ENCODE data around the gene GLI3.

The GLI3 gene

DNA sequence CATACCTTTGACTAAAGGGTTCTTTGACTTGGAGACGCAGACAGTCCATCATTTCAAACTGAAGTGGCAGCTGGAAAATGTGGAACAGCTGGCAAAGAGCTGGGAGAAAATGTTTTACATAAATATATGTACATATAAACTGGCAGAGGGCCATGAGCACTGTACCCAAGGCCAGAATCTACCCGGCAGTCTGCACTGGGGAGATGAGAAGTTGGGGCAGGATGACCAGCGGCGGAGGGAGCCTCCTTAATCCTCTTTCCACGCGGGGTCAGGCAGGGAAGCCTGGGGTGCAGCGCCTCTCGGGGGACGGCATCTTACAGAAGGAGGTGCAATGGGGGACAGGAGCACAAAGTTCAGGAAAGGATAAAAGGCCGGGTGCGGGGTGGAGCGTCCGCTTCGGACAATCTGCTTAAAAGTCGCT is 1.3 kb downstream of the GLI3 start:
- no peak for DNase-seq

DNA sequence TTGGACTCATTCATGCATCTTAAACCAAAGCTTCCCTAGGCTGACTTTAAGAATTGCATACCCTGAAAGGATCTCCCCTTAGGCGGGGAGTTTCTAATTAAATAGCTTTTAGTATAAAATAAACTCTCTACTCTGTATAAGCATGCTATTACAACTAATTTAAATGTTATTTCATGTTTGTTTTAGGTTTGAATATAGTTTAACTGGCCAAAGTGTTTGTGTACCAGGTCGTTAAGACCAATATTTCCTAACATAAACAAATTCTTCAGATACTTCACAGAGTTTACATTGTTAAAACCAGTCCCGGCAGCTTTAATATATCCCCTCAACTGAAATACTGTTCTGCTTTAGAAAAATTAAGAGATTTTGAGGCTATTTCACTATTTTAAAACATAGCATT is 2.3 kb downstream of the GLI3 start:
- no peak for DNase-seq

DNA sequence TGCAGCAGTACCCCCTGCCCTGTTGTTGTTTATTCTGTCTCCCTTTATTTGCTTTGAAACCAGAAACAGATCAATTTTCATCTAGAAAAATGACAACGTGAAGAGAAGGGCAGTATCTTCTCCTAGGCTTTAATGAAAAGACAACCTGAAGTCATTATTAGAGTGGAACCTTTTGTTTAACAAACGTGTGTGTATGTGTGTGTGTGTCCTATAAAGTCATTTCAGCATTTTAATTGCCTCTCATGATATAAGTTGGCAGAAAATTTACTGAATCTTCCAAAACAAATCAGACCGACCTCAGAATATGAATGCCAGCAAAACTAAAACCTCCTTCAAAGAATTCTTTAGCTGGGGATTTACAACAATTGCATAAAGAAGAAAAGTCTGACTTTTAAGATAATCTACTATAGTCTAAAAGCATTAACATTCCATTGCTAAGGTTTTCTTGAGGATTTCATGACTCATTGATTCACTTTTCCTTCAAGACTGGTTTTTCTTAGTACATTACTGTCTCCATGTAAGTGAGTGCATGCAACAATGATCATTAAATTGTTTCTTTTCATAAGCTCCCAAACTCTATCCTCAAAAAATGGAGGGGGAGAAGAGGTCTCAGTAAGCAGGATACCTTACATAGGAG is 3.2 kb downstream of the GLI3 start:
- DNase-seq: no peak

DNA sequence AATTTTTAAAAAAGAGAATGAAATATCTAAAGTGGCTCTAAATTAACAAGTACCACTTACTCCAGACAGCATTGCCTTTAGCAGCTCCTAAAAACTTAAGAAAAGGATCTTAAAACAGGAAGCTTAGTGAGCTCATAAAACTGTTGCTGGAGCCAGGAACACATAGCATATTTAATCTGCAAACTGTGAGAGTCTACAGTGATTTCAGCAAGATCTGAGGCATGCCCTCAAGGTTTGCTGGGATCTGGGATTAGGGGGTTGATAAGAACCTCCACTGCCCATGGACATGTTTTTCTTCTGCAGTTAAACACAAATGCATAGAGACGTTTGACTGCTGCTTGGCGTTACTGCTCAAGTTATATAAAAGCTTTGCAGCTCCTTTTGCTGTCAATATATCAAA is 3.8 kb downstream of the GLI3 start:
- no peak for DNase-seq

DNA sequence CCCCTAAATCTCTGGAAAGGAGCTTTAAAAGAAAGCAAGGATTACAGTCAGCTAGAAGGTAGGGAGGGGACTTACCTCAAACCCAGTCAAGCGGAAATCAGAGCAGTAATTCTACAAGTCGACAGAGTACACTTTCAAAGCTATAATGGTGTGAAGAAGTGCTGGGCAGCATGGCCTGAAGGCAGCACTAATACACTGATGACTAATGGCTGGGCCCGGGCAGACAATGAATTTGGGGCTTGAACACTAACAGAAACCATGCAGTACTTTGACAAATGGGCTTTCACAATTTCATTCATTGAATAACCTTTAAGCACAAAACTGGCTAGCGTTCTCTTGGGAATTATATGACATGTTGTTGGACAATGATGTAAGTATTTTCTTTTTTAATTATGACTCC is 4.7 kb downstream of the GLI3 start:
- no peak for DNase-seq

DNA sequence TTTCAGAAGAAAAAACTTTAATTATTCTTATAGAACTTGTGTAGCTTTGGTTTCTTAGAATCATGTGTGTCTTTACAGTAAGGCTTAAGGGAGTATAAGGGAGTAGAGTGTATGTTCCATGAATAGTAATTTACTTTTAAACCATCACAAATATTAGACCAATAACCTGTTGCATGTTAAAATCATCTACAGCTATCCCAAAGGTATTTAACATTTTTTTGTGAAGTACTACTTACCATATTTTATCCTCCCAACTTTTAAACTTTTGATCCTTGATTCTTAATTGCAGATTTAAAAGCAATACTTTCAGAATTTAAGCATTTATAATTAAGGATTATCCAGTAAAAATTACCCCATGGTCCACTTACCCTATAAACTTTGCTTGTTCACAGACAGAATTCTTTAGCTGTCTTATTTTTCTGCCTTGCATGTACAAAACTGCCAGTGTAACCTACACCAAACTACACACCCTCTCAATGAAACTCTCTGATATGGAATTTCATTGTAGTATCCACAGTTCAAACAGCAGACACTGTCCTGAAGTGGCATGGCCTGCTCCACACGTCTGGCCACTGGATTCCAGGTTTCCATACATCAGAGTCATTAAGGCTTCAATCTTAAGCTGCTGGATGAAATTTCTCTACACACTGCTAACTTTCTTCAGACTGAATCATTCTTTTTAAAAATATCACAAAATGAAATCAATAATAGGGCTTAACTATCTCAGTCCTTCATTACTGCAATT is 5.8 kb downstream of the GLI3 start:
- no peak for DNase-seq

DNA sequence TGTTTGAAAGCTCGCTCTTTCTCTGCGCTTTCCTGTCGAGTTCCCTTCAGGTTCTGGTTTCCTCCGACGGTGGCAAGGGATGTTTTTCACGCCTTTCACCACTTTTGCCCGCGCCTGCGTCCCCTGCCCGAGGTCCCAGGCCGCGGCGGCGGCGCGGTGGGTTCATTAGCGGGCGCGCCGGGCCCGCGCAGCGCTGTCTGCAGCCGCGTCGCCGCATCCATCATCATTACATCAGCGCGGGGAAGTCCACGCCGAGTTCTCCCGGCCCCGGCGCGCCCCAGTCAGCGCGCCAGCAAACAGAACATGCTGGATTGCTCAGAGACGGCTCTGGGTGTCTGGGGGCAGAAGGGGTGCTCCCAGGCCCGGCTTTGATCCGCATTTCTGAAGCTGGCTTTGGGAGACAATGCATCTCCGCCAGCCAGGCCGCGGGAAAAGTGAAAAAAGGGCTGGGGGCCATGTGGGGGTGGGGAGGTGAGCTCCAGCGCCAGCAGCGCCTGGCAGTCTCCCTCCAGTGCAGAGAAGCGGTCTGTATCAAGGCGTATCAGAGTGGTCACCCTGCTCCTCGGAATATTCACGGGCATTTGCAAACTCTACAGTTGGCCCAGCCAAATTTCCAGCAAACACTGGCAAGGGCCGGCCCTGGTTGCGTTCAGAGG is 8.9 kb downstream of the GLI3 start:
- DNase-seq: no peak

DNA sequence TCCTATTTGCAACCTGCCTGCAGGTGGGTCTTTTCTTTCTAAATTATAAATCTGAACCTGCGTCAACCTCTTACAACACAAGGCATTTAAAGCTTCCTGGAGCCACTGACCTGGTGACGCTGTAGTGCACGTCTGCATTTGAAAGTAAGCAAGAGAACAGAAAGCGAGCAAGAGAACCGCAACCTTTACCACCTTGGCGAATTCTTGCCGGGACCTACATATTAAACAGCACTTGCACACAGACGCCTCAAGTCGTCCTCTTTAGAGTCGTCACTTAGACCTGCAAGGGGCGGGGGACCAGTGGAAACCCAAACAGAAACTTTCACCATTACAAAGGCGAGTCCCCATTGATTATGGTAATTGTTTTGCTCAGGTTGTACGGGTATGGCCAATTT is 9.5 kb downstream of the GLI3 start:
- no peak for DNase-seq

DNA sequence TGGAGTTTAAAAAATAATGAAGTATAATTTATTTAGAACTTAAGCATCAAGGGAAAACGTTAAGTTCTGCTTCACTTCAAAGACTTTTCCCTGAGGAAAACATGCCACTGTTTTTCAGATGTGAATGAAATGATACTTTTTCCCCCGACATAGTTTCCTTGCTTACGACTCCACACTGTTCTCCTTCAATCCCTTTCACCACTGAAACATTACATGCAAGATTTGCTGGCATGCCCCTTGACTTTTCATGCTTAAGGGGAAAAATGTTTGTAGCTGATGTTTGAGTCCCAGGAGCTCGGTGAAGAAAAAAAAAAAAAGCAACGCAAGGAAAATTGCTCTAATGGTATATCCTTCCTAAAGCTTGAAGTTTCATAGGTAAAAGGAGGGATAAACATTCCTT is 10.0 kb downstream of the GLI3 start:
- no peak for DNase-seq

DNA sequence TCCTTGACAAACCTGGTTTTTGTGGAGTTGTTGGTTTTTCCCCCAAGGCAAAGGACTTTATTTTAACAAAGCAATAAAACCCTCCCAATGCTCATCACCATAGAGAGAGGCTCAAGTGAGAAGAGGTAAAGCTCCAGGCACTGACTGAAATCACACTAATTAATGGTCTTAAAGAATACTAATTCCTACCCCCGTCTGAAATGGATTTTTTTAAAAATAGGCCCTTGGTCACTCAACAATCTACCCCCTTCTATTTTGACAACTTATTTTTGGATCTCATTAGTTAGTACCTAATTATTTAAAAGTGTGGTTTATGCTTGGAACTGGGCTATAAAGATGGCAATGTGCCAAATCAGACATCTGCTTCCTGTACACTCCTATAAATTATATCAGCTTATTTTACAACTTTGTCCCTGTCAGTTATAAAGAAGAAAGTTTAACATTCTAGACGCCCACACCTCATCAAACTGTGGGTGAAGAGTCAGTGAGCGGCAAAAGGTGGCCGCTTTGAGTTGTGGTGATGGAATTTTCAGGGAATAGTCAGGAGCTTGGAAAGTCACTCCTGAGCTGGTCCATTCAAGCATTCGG is 10.6 kb downstream of the GLI3 start:
- DNase-seq: no peak

DNA sequence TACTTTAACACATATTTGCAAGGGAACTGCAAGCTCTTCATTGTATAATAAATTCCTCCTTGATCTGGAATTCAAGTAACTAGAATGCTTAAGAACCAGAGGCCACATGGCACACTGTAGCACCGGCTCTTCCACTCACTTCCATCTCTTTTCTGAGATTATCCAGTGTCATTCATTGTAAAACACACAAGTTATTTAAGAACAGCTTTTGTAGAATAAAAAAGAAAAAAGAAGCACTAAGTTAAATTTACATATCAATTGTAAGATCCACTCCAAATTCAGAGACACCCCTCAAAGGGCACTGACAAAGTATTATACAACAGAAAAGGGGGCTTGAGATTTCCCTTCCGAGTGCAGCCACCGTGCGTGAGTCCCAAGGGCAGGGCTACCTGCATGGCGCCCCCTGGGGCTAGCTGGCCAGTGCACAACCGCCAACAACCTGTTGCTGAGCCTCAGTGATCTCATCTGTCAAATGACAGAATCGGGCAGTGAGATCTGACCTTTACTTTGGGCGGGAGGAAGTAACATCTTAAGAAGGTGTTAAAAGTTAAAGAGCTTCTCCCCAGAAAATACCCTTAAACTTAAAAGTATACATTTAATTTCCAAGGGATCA is 12.5 kb downstream of the GLI3 start:
- no peak for DNase-seq

DNA sequence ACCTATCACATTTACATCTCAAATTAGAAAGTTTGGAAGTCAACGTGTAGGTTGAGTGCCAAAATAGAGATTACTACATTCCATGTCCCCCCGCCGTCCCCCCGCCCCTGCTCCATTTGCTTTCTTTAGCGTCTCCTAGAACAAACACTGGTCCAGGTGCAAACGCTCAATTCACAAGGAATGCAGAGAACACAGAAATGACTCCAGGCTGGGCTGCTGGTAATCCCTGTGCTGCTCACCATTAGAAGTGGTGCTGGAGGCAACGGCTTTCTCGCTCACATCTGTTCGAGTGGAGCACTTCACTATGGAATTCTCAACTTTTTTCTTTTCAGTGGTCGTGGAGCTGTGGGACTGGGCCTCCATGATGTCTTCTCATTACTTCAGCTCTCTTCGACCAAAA is 14.1 kb downstream of the GLI3 start:
- no peak for DNase-seq

DNA sequence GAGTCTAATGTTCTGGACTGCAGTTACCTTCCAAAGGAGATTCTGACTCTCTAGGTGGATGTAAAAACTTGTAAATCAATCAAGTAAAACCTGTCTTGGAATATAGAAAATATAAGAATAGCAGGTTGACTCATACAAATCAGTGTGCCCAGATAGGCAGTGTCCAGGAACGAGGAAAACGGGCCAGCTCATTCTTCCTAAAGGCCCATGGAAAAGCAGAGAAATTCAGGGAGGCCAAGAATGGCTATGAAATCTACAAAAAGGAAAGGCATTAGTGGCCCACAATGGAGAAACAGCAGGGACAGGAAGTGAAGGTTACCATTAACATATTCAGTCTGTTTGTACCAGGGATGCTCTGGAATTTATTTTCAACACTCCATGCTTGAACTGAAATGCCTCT is 14.9 kb downstream of the GLI3 start:
- DNase-seq: no peak

DNA sequence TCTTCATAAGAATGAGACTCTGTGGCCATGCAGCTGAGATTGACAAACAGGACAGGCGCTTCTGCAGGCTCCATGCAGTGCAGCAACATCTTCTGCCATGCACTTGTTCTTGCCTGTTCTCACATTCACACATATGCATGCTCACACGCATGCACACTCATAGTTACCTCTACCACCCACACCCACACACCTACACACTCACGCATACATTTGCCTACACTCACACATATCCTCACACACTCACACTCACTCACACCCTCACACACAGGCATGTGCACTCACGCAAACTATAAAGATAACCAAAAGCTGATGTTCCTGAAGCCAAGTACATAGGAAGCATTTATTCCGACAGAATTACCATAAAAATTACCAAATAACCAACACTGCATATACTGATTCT is 15.7 kb downstream of the GLI3 start:
- no peak for DNase-seq

DNA sequence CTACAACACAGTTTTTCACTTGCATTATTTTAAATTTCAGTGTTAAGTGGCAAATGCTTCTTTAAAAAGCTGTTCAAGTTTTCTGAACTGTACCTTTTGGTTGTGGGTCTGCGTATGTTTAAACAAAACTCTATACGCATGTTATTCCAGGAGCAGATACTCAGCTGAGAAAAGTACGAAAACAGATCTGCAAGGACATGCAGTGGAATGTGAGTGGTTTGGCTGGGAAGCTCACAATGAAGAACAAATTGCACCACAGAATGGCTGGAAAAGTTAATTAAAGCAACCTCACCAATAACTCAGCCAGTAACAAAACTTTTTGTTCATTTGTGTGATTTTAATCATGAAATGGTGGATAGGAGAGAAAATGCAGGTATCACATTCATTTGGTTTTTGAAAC is 17.6 kb downstream of the GLI3 start:
- no peak for DNase-seq

DNA sequence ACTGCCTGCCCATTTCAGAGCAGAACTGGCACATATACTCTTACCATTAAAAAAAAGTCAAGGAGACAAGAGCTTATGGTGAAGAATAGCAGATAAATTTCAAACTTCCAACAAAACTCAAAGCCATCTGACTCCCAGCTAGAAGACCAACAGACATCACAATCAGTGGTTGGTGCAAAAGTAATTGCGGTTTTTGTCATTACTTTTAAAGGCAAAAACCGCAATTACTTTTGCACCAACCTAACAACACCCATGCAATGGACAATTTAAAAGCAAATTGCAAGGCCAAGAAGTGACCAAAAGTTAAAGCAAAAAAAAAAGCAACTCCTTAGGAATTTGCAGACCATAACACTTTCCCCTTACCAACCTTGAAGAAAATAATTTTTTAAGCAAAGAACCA is 18.8 kb downstream of the GLI3 start:
- no peak for DNase-seq

DNA sequence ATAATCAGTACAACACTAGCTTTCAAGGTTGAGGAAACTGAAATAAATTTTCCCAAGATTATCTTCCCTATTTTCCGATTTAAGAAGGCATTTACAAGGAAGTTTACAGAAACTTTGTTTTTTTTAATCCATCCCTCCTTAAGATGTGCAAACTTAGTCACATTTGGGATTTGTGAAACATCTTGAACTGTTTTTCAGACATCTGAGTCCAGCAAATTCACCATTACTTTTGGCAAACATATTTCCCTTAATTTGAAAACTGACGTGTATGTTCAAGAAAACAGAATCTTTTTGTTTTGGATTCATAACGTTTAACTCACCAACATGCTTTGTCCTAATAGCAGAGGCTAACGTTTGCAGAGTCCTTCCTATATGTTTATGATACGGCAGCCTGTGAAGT is 19.5 kb downstream of the GLI3 start:
- no peak for DNase-seq

DNA sequence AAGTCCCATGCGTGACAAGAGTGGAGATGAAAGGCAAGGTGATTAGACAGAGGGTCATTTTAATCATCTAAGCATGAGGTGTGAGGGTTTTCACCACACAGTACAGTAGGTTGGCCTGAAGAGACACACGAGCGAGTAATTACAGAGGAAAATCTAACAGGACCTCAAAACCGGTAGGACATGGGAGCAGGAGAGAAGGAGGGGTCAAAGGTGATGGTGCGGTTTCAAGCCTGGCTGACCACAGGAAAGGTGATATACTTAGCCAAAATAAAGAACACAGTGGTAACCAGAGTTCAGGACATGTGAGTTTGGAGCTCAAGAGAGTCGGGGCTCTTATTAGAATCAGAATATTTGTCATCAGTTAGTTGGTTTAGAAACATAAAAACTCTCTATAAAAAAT is 20.0 kb downstream of the GLI3 start:
- DNase-seq: no peak

DNA sequence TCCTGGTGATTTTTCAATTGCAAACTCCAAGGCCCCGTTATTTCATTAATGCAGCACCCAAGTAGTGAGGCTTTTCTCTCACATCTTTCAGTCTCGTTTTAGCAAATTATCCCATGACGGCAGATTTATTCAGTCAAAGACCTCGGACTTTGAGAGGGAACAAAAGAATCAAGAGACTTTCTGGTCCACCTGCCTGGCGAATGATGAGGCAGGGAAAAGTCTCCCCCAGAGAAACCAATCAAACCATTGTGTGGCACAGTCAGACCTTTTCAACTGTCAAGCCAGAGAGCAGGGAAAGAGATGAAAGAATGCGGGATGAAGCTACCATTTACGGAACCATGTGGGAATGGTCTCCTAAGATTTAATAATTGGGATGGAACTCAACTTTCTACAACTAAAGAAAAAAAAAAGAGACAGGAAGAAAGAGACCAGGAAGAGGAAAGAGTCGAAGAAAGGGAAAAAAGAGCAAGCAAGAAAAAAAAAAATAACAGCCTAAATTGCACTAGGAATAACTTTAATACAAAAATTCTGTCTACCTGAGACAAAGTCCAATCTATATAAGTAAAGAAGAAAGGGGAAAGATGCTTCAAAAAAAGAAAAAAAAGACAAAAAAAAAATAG is 22.8 kb downstream of the GLI3 start:
- DNase-seq: no peak

DNA sequence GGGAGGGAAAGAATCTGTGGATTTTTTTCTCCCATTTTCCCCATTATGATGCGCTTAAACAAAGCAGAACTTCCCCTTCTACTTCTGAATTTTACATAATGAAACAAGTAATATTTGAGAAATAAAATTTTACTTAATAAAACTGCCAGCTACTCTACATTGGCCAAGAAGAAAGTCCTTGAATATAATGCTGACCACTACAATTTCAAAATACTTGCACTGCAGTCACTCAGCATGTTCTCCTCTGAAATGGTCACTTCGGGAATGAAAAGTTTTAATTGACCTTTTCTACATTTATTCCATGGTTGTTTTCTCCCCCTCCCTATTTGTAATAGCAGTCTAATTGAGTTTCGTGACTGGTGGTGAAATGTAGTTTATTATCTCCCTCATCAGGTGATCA is 23.9 kb downstream of the GLI3 start:
- no peak for DNase-seq

DNA sequence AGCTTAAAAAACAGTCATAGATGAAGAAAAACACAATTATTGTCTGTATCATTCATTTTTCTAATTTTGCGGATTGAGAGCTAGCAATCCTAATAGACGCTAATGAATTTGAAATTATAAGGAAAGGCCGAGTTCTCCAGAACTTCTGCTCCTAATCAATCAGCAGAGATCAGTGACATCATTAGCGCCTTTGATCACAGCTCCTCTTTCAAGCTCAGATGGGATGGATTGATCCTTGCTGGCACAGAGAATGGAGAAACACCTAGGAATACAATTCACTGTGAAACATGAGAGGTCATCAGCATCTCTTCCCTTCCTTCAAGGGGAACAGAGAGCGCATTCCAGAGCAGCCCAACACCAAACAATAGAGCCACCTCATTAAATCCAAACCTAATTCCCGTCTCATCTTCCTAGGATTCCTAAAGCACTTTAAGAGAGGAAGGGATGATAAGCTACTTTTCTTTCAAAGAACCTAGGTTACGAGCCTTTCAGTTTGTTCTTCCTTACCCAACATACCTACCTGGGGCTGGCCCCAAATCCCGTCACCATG is 24.4 kb downstream of the GLI3 start:
- no peak for DNase-seq

DNA sequence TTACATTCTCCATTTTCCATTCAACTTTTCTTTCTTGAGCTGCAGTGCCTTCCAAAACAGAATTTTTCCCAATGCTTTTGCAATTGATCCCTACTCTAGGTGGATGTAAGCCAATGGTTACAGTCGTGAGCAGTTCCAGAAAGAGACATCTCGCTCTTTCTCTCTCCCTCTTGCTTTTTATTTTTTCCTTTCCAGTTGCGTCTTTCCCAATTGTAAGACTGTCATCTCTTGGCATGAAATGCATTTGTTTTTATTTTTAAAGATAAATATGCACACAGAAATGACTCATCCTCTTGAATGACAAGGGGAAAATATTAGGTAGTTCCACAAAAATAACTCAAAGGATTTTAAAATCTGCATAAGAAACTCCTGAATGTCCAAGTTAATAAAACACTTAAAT is 25.1 kb downstream of the GLI3 start:
- DNase-seq: no peak

DNA sequence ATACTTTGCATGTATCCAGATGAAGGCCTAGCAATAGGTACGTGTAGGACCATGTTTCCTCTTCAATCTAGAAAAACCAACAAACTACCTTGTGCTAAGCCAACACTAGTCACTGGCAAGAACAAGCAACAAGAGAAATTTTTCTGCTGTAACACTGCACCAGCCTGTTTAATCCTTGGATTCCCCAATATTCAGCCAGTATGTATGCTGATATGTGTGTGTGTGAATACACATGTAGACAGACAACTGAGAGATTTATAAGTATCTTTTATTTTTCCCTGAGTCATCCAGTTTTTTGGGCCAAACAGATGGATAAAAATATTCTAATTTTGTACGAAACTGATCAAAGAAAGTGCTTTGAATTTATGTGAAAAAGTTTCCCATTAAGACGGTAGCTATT is 26.2 kb downstream of the GLI3 start:
- DNase-seq: no peak
